Fibroblast of the aortic adventitia (primary cell): ENCODE measurements around the gene CHL1. TPM values are rescaled to one million over a fixed set of nuclear protein-coding genes. Genes with fewer than 3 reads are reported as not detected.

Experiments
- DNase-seq: peaks from one replicate; pipeline ENCODE4 v3.0.0-alpha.2; 2010; ENCODE audit warnings: low read depth
- H3K4me3 ChIP-seq: 2 replicates; pipeline ENCODE4 v1.5.1; 2011; ENCODE audit warnings: low read depth, mild to moderate bottlenecking, control low read depth, low read length, moderate library complexity
- CTCF ChIP-seq: IDR thresholded peaks from 2 replicates; pipeline ENCODE4 v1.5.1; 2011; ENCODE audit warnings: mild to moderate bottlenecking, low read length, control low read depth, inconsistent platforms; ENCODE audit not compliant: insufficient read depth
- total RNA-seq: library from RNA; depleted of rRNA; stranded (reverse); fragments of >200 nt; gene quantifications from 2 replicates; pipeline ENCODE4 v1.2.3, GENCODE V29; 2012; ENCODE audit warnings: low replicate concordance

Gene CHL1
- total RNA-seq, 1 donor: 0.63 TPM

- DNase-seq: no peak
- TF ChIP-seq CTCF: no peak
- no peak overlapping the region for H3K4me3 ChIP-seq
Observed at GRCh38 chr3:288417-288816, 91.9 kb downstream of the CHL1 start.

GRCh38 chr3:291028-291427 is 94.5 kb downstream of the CHL1 start:
- no peak for DNase-seq
- no peak for TF ChIP-seq CTCF
- no peak overlapping the region for H3K4me3 ChIP-seq

GRCh38 chr3:291646-292436 is 95.3 kb downstream of the CHL1 start:
- no peak for DNase-seq
- no peak for TF ChIP-seq CTCF
- H3K4me3 ChIP-seq: no peak overlapping the region

GRCh38 chr3:294096-294495 is 97.5 kb downstream of the CHL1 start:
- DNase-seq: no peak
- TF ChIP-seq CTCF: no peak
- no peak overlapping the region for H3K4me3 ChIP-seq

- no peak for TF ChIP-seq CTCF
- no peak for DNase-seq
- H3K4me3 ChIP-seq: no peak overlapping the region
Observed at GRCh38 chr3:294581-294980, 98.0 kb downstream of the CHL1 start.

GRCh38 chr3:295166-295565 is 98.6 kb downstream of the CHL1 start:
- DNase-seq: no peak
- no peak for TF ChIP-seq CTCF
- no peak overlapping the region for H3K4me3 ChIP-seq

GRCh38 chr3:297585-297984 is 101.0 kb downstream of the CHL1 start:
- DNase-seq: no peak
- TF ChIP-seq CTCF: no peak
- no peak overlapping the region for H3K4me3 ChIP-seq
